A204.1 (cell line): Measurements from ENCODE around the gene SBF1.

ENCODE experiments used
- FAIRE-seq: peaks from 2 replicates; lab custom pipeline; 2012; peaks lifted over from hg19 to GRCh38; lab: Jason Lieb, UNC

Gene SBF1

DNA sequence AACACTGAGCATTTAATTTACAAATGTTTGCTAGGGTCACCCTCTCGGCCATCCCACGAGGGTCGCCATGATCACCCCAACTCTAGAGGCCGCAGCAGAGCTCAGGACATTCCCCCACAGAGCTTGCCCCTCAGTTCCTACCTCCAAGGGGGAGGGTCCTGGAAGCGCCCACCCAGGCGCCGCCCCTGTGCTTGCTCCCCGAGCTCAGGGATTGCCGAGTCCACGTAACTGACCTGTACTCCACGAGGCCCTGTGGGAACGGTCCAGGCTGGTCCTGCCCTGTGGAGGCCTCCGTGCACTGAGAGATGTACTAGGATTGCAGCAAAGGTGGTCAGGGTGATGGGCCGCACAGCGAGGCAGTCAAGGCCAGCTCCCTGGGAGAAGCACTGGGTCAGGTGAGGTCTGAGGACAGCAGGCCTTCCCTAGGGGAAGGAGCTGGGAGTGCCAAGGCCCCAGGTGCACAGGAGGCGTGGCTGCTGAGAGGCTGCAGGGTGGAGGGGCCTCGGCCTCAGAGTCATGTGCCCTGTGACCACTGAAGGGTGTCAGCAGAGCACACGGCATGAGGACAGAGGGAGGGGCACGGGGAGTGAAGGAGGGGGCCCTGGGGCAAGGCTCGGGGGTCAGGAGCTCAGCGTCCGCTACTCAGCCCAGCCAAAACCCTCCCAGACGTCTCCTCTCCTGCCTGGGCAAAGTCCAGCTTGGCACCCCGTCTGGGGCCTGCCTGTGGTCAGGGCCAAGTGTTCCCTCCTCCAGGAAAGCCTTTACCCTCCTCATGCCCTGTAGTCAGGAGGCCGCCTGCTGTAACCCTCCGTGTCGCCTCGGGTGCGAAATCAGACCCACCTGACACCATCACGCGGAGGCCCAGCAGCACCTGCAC lies 9.4 kb upstream of the SBF1 start:
- no peak for FAIRE-seq

GRCh38 chr22:50483556-50483955 lies 8.7 kb upstream of the SBF1 start:
- FAIRE-seq: no peak

GRCh38 chr22:50483106-50483505 lies 8.3 kb upstream of the SBF1 start:
- no peak for FAIRE-seq

DNA sequence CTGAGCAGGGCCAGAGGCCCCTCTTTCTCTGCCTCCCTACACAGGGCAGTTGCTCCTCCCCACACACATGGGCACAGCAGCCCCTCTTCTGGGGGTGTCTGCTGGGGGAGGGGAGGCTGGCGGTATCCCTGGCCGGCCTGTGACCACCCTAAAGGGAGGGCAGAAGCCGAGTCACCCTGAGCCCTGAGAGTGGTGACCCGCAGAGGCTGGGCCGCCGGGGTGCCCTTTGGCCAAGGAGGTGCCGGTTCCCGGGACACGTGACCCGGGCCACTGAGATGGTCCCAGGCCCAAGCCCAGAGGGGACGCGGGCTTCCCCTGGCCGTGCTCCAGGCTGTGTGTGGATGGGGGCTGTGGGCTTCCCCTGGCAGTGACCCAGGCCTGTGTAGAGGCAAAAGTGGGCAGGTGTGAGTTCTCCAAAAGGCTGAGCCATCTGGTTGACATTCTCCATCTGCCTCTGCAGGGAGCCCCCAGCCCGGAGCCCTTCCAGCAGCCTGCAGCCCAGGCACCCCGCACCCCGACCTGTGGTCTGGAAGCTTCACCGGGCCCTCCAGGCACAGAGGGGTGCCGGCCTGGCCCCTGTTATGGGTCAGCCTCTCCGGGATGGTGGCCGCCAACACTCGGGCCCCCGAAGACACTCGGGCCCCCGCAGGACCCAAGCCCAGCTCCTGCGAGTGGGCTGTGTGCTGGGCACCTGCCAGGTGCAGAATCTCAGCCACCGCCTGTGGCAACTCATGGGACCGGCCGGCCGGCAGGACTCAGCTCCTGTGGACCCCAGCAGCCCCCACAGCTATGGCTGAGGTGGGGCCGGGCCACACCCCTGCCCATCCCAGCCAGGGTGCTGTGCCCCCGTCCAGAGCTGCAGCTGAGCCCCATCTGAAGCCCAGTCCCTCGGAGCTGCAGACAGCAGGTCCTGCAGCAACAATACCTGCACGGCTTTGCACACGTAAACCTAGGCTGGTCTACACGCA lies 7.6 kb upstream of the SBF1 start:
- no peak for FAIRE-seq

GRCh38 chr22:50481440-50482106 lies 6.7 kb upstream of the SBF1 start, which contains the start of gene ADM2:
ADM2 (plus strand) TSS chr22:50481543; CDS start chr22:50481848, 305 bp downstream.
- FAIRE-seq: no peak

DNA sequence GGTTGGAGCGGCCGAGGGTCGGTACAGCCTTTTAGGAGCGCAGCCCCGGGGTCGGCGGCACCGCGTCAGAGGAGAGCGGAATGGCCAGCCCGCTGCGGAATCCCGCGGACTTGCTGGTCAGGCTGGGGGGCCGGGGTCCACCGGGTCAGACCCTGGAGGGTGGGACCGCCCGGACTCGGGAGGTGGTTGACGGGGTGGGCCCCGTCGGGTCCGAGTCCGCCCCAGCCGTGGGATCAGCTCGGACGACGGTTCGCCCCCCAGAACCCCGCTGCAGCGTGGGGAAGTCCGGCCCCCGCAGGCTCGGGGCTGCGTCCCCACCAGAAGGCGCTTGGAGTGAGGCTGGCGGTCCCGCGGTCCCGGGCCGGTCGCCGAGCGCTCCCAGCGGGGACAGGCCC lies 6.2 kb upstream of the SBF1 start:
- no peak for FAIRE-seq

GRCh38 chr22:50479721-50480120 lies 4.9 kb upstream of the SBF1 start:
- FAIRE-seq: no peak

GRCh38 chr22:50477923-50478322 lies 3.1 kb upstream of the SBF1 start:
- no peak for FAIRE-seq

- FAIRE-seq: no peak
These were observed 2.0 kb upstream of the SBF1 start for GRCh38 chr22:50476868-50477267.

- FAIRE-seq: no peak
These were observed 792 bp upstream of the SBF1 start for GRCh38 chr22:50475652-50476002.

GRCh38 chr22:50473855-50474671 lies 772 bp downstream of the SBF1 start:
- no peak for FAIRE-seq

DNA sequence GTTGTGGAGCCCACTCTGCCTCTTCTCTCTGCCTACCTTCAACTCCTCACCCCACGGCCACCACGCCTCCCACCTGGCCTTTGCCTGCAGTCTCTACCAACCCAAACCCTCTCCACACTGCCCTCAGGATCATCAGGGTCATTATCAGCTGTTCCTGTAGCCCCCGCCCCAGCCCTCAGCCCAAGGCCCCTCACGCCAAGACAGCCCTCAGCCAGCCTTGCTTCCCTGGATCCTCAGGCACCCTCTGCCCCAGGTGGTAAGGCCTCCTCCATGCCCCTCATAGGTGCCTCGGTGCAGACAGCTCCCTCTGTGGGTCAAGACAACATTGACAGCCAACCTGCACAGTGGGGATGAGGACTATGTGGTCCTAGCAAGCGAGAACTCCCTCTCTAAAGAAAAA lies 1.7 kb downstream of the SBF1 start:
- no peak for FAIRE-seq

- FAIRE-seq: no peak
These were observed 2.9 kb downstream of the SBF1 start for GRCh38 chr22:50471962-50472361.

DNA sequence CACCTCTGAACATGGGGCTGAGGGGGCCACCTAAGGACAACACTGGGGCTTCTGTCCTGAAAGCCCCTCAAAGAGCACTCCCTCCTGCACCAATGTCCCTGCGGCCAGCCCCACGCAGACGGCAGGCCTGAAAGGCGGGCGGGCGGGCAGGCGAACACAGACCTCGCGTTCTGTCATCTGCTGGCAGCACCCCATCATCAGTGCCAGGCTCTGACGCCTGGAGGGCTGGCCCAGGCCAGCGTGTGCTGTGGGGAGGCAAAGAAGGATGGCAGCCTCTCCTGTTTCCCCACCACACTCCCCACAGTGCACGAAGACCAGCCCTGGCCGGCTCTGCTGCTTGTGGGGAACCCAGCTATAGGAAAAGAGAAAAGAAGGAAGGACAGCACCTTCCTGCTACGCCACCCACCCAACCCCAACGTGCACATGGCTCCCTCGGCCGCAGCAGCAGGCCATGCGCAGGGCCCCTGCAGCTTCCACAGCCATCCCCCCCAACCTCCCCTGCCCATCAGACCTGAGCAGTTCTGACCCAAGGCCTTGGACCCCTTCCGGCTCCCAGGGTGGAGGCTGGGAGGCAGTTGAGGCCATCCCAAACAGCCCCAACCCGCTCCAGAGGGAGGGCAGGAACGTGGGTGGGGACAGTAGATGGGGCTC lies 3.5 kb downstream of the SBF1 start:
- FAIRE-seq: no peak

DNA sequence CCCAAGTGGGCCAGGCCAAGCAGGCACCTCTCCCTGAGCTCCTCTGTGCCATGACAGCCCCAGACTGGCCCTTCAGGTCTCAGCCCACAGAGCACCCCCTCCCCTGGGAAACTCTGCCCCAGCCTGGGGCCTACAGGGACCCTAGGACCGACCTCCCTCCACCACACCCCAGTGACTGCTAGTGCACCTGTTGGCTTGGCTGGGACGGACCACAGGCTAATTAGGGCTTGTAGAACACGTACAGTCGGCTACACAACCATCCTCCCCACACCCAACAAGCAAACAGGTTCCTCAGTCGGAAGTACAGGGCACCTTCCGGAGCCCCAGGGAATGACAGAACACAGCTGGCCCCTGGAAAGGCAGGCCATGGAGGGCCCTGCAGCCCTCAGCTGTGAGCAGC lies 4.3 kb downstream of the SBF1 start:
- FAIRE-seq: no peak

GRCh38 chr22:50469377-50470305 lies 5.2 kb downstream of the SBF1 start:
- FAIRE-seq: no peak

- FAIRE-seq: no peak
These were observed 6.2 kb downstream of the SBF1 start for GRCh38 chr22:50468626-50469025.

DNA sequence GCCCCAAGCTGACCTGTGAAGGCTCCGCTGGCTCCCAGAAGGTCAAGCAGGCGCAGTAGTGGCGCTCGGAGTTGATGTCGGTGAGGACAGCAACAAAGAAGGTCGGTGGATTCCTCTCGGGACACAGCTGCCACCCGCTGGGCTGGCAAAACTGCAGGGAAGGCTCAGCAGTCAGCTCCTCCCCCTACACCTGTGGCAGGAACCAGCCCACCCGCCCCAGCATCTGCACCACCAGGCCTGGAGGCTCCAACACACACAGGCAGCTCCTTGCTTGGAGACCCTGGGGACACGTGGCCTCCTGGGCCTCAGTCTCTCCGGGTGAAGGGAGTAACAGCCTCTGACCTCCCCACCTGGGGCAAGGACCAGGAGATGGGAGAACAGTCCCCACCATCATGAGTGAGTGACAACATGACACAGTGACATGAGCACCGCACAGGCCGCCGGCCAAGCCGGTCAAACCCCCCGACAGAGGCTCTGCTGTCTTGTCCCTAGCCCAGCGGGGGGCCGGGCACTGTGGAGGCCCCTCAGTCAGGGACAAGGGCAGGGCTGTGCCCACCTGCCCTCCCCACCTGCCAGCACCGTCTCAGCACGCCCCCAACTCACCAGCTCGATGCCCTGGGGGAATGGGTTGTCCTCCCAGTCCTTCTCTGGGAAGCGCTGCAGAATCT lies 6.9 kb downstream of the SBF1 start:
- no peak for FAIRE-seq

DNA sequence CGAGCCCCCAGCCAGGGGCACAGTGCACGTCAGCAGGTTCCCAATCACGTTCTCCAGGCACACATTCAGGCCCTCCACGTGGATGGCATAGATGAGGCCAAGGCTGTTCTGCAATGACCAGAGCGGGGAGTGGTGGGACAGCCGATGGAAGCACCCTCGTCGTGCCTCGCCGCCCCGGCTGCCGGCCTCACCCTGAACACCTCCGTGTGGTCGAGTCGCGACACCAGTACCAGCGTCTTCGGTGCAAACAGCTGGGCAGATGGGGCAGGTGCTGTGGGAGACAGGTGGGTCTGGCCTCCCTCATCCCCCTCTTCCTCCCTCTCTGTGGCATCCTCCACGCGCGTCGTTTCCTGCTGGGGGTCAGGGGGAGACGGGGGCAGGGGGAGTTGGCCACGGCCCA lies 7.5 kb downstream of the SBF1 start:
- no peak for FAIRE-seq
